GM03348 (cell line): ENCODE results near the gene ST13.
"Not testable (repeated sequence)": the region's sequence is repeated elsewhere in the genome, so short reads cannot be mapped to it uniquely, and the experiment has no call there.

Source experiments
- DNase-seq: peaks from one replicate; pipeline ENCODE4 v3.0.0; 2012; ENCODE audit warnings: low spot score

The ST13 gene

GRCh38 chr22:40838486-40838885 is 18.0 kb downstream of the ST13 start:
- no peak for DNase-seq

DNA sequence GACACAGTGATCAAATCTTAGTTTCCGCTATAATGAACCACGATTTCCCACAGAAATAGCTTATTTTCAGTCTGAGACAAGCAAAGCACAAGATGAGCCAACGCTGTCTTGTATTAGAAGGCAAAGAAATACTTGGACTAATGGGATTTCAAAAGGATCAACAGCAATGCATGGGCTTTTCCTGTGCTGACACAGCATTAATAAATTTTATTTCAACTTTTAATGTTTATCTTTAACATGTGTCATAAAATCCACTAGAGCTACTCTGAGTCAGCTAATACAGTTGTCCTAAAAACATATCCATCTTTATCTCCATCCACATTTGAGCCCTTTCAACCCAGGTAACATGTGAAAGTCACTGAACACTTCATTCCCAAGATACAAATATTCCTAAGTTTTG is 21.8 kb downstream of the ST13 start:
- DNase-seq = no peak

DNA sequence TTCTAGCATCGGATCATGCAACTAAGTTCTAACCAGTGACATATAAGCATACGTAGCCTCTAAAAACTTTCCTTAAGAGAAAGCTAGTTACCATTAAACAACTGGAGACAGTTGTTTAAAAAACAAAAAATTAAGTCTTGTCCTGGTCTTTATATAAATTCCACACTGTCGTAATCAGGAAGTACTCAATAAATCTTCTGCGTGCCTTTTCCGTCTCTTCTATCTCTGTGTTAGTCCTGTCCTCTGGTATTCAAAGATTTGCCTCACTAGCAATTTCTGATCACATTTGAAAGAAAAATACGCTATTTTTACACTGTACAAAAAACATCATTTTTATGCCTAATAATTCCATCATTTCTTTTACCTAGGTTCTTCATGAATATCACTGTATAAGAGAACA is 27.3 kb downstream of the ST13 start:
- no peak for DNase-seq

GRCh38 chr22:40826984-40827741 is 29.3 kb downstream of the ST13 start:
- no peak for DNase-seq

- not testable (repeated sequence) for DNase-seq
These were observed 30.1 kb downstream of the ST13 start for GRCh38 chr22:40826292-40826691.

GRCh38 chr22:40823426-40823825 is 33.0 kb downstream of the ST13 start:
- no peak for DNase-seq

DNA sequence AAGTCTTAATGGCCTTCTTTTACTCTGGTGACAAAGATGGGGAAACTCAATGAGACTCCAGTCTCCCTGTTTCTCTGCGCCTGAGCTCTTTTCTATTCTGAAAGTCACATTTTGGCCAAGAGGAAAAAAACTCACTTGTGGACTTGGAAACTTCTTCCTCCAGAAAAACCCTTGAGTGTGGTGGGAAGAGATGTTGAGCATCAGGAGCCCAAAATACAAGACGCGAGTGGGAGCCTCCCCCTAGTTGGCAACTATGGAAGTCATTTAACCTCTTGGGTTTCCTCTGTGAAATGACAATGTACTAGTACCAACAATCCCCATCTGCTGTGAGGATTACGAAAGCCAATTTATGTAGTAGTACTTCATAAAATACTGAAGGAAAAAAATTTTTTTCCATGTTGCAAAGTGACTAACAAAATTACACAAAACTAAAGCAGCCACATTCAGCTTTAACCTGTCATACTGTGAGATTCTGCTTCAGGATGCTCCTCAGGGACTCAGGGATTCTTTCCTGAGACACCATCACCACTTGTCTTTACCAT is 36.8 kb downstream of the ST13 start:
- DNase-seq = peak; percentile 43

DNA sequence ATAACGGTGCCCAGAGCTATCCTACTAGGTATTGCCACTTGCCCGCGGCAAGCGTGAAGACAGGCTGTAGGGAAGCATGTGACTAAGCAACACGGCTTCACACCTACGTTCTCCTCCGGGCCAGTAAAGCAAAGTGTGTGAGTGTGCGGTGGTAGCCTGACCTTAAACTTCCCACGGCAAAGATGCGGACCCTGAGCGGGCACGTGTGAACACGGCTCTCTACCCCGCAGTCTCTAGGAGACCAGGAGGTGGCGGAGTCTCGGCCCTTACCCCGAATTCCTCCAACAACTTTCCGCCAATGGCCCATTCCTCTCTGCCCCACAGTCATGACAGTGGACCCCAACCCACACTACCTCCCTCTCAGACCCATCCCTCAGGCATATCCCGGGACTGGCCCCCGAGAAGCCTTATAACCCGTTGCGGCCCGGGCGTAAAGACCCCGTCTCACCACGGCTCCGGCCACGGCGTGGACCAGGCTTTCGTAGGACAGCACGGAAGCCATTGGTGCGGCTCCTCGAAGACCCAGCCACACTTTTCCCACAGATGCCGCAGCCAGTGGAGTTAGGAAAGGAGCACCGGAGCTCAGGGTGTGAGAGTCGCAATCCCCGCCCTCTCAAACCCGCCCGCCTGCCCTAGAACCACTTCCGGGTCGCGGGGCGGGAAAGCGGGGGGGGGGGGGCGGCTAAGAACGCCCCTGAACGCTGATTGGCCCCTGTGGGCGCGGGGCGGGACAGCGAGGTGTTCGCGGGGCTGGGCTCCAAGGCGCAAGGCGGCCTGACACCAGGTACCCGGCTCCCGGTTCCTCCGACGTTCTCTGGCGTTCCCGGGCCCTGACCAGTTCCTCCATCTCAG is 37.5 kb downstream of the ST13 start, which contains the start of gene SLC25A17:
Gene SLC25A17 (minus strand): TSS at position 600 of the 852 bp plus-strand sequence. CDS start 98 bp downstream, at position 502.
- DNase-seq = peak; percentile 98

DNA sequence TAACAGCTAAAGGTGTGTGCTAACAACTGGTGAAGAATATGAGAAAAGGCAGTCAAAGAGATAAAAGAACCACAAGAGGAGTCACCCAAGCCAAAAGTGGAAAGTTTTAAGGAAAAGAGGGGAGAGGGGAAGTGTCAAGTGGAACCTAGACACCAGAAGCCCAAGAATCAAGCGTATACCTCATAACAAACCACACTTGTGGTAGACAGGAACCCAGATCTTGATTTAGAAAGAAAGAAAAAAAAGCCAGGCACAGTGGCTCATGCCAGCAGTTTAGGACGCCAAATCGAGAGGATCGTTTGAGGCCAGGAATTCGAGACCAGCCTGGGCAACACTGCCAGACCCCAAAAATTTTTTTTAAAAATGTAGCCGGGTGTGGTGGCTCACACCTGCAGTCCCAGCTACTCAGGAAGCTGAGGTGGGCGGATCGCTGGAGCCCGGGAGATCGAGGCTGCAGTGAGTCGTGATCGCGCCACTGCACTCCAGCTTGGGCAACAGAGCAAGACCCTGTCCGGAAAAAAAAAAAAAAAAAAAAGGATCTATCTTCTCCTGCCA is 38.2 kb downstream of the ST13 start:
- no peak for DNase-seq

GRCh38 chr22:40817737-40818136 is 38.7 kb downstream of the ST13 start:
- no peak for DNase-seq

GRCh38 chr22:40813912-40814315 is 42.5 kb downstream of the ST13 start:
- no peak for DNase-seq

GRCh38 chr22:40808018-40808841 is 48.2 kb downstream of the ST13 start:
- DNase-seq = no peak

DNA sequence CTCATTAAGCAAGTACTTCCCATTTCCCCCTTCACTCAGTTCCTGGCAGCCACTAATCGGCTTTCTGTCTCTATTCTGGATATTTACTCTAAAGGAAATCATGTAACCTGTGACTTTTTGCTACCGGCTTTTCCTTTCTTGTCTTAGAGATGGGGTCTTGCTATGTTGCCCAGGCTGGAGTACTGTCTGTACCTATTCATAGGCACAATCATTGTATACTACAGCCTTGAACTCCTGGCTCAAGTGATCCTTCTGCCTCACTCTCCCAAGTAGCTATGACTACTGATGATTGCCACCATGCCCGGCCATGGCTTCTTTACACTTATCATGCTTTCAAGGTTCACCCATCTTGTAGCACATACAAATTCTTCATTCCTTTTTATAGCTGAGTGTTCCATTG is 49.7 kb downstream of the ST13 start:
- no peak for DNase-seq

DNA sequence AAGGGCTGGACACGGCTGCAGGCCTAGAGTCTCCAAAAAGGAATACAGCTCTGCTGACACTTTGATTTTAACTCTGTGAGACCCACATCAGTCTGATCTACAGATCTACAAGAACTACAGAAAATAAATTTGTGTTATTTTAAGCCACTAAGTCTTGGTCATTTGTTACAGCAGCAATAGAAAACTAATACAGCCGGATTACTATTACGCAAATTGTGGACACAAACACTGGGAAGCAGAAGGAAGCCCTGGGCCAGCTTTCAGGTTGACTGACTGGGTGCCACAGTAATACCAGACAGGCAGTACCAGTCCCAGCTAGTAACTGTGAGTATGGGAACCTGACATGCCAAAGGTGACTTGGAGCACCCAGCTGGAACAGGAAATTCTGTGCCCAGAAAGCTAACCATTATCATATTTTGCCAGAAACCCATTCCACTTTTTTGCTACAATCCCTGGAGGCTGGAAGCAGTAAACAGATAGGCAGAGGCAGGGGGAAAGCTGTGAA is 50.7 kb downstream of the ST13 start:
- no peak for DNase-seq

DNA sequence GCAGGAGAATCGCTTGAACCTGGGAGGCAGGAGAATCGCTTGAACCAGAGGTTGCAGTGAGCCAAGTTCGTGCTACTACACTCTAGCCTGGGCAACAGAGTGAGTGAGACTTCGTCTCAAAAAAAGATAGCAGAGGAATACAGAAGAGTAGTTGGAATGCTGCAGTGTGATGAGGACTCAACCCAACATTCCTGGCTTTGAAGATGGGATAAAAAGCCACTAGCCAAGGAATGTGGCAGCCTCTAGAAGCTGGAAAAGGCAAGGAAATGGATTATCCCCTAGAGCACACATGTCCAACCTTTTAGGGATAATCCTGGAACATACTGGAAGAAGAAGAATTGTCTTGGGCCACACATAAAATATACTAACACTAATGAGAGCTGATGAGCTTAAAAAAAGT is 51.2 kb downstream of the ST13 start:
- DNase-seq = no peak

DNA sequence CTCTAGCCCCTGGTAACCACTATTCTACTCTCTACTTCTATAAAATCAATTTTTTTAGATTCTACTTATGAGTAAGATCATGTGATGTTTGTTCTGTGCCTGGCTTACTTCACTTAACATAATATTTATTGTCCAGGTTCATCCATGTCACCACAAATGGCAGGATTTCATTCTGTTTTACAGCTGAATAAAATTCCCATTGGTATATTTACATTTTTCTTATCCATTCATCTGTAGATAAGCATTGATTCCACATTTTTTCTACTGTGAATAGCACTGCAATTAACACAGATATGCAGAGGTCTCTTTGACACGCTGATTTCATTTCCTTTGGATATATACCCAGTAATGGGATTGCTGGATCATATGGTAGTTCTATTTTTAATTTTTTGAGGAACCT is 53.1 kb downstream of the ST13 start:
- DNase-seq = no peak

DNA sequence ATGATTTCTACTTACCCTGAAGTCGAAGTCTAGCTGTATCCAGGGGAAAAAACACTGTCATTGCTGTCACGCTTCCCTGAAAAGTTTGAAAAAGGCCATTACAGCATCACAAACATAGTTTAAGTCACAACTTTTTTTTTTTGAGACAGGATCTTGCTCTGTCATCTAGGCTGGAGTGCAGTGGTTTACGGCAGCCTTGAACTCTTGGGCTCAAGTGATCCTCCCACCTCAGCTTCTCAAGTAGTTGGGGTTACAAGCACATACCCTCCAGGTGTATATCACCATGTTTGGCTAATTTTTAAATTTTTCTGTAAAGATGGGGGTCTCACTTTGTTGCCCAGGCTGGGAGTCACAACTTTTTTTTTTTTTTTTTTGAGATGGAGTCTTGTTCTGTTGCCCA is 57.4 kb downstream of the ST13 start:
- no peak for DNase-seq

DNA sequence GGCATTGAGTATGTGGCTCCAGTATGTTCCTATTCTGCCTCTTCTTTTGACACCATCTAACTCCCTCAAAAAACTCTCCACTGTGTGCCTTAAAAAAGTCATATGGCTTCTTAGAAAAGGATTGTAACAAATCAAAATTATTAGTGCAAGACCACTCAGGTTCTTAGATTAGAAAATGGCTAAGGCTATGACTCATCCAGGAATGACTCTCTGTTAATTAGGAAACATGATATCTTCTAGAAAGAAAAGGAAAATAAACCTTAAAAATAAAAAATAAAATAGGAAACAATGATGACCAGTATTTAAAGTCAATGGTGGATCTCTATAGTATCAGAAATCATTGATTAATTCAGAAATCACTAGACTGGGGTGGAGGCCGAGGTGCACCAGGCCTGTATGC is 59.0 kb downstream of the ST13 start:
- DNase-seq = no peak

DNA sequence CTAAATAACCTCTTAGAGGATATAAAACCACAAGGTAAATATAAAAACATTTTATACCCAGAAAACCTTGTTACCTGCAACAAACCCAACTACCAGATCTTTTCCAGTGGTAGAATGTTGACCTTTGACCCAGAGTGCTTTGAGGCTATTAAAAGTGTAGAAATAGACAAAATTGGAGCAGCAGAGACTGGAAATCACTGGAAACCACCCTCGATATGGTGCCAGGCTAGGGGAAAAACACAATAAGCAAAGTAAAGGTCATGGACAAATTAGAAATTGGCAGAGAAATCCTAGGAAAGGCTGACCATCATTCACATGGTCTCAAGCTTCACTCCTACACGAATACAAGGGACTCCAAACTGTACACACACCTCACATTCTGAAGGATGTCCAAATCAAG is 64.0 kb downstream of the ST13 start:
- no peak for DNase-seq

DNA sequence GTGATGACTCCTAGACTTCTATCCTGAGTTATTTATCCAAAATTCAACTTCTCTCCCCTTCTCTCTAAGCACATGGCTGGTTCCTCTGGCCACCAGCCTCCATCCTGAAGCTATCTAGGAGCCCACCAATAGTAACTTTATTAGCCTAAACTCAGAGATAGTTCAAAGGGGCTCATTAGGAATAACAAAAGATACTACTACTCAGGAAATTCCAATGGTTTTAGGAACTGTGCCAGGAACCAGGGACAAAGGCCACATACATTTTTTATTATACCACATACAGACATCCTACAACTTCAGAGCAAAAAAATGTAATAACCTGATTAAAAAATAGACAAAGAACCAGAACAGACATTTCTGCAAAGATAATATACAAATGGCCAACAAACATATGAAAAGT is 65.2 kb downstream of the ST13 start:
- DNase-seq = no peak

GRCh38 chr22:40789131-40789530 is 67.3 kb downstream of the ST13 start:
- DNase-seq = no peak

GRCh38 chr22:40782521-40782920 is 73.9 kb downstream of the ST13 start:
- DNase-seq = no peak
